ENCODE data around the gene FGFR2. TPM values are rescaled to one million over a fixed set of nuclear protein-coding genes. Genes with fewer than 3 reads are reported as not detected.

FGFR2 gene
- total RNA-seq, 1 donor from 2014 or later = not detected

DNA sequence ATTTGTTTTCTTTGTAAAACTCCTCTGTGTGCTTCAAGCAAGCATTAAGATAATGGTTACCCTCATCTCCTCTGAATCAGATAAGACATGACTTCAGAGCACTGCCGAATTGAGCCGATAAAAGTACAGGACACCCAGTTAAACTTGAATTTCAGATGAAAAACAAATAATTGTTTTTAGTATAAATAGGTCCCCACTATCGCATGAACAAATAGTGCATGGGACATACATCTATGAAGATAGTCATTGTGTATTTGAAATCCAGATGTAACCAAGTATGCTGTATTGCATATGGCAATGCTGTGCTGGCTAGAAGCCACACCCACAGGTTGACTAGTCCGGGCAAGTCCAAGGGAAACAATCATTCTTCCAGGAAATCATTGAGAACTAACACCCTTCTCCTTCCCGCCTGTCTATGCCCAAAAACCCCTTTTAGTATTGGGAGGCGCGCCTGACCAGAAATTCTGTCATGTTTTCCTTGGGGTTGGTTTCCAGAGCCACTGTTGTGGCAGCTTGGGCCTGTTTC is 12.6 kb upstream of the FGFR2 start:
- no peak for DNase-seq (ENCODE audit: low read depth in 2 of 2)

DNA sequence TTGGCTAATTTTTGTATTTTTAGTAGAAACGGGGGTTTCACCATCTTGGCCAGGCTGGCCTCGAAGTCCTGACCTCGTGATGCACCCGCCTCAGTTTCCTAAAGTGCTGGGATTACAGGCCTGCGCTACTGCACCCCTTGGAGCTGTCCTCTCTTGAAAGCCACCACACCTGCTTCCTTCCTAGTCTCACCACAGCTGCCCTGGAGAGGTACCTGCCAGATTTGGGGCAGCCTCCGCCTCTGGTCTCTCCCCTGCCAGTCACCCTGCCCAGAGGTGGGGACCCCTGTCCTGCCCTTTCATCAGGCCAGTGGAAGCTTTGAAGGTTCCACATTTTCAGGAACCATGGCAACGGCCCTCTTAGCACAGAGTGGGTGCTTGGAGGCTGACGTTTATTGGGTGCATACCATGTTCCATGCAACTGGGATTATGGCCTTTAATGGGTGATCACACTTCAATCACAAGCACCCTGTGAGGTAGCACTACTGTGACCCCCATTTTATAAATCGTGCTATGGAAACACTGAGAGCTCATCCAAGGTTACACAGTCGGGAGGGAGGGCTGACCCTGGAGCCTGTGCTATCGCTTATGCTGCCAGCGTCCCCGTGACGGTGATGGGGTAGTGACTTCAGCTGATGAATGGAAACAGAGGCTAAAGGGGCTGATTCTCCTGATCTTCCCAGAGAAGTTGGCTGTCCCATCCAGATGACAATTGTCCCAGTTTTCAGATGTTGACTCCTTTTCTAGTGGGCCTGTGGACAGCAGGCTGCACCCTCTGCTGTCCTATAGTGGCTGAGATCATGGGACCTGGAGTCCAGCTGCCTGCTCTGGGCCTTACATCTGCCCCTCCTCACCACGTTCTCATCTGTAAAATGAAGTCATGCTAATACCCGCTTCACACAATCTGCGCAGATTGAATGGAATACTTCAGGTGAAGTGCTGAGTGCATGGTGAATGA is 11.5 kb upstream of the FGFR2 start:
- no peak for DNase-seq (ENCODE audit: low read depth in 2 of 2)

DNA sequence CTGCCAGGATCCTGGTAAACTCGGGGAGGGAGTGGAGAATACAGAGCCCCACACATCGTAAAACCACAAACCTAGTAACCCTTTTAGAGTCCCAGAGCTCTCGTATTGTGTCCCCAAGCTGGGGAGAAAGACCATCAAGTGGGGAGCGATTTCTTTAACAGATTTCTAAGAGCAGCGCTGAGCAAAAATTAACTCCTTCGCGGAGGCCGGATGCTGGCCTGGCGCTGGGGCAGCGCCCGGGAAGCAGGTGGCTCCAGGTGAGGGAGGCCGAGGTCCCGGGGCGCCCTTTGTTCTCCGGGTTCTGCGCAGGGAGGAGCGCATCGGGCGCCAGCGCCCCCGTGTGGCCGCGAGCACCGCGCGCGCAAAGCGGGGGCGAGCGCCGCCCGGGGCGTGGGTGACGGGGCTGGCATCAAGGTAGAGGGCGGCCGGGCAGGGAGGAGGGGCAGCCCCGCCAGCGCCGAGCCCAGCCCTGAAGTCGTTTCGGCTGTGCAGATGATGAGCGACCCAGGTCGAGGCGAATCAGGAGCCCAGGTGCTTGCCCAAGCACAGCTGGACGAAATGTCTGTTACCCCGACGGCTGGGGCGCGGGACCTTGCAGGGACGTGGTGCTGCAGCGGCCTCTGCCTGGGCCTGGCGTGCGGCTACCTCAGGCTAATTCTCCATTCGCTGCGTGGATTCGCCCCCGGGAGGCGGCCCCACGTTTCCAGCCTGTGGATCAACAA is 10.4 kb upstream of the FGFR2 start:
- peak; percentile 16 to 28 for DNase-seq (ENCODE audit: low read depth in 2 of 2)

DNA sequence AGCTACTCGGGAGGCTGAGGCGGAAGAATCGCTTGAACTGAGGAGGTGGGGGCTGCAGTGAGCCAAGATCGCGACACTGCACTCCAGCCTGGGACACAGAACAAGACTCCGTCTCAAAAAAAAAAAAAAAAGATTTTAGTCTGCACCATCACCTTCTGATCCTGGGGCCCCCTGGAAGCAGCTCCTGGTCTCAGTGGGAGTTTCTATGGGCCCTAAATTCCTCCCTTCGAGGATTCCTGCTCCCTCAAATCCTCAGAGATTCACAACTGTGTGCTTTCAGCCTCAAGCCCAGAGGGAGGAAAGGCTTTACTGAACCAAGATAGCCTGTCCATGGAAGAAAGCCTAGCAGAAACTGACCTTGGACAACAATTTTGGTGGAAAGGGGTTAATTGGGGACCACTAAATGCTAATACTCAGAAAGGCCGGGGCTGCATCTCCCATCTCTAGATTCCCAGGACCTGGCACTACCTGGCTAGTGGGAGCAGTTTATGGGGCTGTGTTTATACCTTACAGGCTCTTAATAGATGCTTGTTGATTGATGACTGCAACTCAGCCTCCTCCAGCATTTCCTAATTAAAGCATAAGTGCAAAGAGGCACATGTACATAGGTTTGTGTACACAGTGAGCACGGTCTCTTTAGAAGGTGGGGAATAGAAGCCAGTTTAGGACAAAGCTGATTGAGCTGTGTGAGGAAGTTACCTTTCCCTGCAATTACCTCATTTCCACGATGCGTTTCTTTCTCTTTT is 9.2 kb upstream of the FGFR2 start:
- no peak for DNase-seq (ENCODE audit: low read depth in 2 of 2)

DNA sequence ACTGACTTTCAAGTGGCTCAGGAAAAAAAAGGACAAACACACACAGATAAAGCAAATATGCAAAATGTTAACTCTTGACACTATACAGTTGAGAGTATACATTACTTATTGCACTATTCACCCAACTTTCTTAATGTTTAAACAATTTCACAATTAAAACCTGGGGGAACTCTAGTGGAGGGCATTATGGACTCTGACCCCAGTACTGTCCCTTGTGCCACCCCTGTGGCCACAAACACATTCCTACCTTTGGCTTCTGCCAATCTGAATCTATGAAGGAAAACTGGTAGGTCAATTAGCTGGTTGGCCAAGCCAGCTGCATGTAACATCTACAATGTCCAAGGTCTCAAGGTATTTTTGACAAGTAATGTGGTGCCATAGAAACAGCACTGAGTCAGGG is 7.5 kb upstream of the FGFR2 start:
- DNase-seq (ENCODE audit: low read depth in 2 of 2) = no peak

DNA sequence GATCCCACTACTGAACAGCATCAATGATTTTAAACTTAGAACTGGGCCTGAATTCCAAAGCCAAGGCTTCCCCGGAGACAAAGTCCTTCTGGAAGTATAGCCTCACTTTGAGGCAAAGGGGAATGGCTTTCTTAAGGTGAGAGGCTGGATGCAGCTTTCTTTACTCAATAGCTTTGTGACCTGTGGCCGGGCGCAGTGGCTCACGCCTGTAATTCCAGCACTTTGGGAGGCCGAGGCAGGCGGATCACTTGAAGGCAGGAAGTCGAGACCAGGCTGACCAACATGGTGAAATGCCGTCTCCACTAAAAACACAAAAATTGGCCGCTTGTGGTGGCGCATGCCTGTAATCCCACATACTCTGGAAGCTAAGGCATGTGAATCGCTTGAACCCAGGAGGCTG is 3.2 kb upstream of the FGFR2 start:
- DNase-seq (ENCODE audit: low read depth in 2 of 2) = no peak

DNA sequence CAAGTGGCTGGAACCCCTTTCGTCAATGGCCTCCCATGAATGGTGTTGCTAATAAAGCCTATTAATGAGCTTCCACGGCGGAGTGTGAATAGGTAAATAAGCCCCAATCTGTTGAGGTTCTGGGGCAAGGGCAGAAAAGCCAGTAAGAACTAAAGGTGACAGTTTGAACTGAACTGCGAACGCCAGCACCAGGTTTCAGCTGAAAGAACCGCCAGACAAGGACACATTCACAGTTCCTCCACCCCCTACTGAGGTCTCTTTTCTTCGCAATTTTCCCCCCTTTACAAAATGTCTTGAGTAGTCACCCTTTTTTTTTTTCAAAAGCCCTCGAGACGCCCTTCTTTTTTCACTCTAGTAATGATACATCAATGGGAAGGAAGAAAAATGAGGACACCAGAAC is 2.4 kb upstream of the FGFR2 start:
- DNase-seq (ENCODE audit: low read depth in 2 of 2) = no peak

DNA sequence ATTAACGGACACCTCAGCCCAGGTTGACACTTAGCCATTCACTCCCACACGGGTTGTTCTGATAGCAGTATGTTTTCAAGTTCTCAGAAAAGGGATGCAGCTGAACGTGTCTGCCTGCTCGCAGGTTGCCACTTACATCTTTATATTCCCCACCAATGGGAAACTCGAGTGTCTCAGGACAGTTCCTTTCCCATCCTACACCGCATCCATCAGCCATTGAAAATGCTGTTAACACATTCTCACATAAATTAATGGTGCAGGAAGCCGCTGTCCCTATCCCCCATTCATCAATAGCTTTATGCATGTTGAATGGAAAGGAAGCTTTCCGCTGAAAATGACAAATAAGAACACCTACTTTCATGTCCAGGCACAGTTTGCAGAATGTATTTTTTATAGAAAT is 1.7 kb upstream of the FGFR2 start:
- no peak for DNase-seq (ENCODE audit: low read depth in 2 of 2)

DNA sequence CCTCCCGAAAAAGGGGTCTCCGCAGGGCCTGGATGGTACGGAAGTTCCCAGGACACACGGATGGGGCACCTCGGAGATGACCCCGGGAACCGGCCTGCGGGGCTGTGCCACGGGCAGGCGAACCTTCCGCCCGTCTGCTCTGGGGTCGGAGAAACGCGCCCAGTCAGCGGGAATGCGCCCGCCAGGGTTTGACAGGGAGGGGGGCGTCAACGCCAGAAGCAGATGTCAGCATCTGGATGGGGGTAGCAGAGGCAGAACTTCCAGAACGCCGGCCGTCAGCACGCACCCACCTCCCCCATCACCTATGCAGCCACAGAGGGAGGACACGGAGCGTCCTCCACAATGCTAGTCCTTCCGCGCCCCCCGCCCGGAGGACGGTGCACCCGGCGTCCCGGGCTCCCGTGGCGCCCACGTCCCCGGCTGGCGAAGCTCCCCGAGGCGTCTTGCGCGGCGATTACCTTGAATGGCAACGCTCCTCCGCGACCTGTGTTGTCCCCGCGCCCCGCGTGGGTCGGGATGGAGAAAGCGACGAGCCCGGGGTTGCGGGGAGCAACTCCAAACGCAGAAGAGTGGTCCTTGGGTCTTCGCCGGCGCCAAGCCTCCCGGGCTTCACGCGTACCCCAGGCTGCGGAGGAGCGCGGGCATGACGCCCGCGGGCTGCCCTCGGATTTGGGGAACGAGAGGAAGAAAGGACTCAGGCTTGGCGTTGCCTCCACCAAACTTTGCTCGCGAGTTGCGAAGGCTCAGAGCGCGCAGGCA is 561 bp downstream of the FGFR2 start:
- DNase-seq (ENCODE audit: low read depth in 2 of 2) = peak; percentile 1 to 3

DNA sequence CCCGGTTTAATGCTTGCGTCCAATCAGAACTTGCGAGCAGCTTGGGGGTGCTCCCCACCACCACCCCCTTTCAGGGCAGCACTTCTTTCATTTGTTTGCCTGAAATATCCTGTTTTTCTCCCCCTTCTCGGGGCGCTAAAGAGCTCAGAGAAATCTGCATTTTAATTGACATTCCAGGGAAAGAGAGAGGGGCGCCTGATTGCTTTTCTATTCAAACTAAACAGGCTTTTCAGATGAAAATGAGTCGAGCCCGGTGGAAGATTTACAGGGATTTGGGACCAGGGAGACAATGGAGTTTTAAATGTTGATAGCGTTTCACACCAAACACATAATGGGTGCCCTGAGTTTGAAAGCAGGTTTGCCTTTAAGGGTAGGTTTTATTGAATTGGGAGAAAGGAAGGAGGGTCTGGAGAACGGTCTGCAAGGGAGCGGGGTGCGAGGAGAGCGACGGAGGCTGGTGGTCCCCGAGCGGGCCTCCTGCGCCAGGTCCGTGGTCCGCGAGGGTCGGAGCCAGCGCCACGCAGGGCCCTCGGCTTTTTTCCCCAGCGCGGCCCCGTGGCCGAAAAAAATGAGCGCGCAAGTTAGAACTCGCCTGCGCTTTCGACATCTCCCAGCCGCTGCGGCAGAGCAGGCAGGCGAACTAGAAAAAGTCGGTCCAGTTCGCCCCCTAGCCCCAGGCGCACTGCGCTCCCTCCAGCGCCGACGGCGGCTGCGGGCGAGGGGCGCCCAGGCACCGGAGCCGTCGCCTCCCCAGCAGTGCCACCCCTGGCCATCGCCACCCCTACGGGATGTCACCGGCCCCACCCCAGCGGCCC is 1.3 kb downstream of the FGFR2 start:
- peak in 1 of 2 donors; percentile 18 for DNase-seq (ENCODE audit: low read depth in 2 of 2)

DNA sequence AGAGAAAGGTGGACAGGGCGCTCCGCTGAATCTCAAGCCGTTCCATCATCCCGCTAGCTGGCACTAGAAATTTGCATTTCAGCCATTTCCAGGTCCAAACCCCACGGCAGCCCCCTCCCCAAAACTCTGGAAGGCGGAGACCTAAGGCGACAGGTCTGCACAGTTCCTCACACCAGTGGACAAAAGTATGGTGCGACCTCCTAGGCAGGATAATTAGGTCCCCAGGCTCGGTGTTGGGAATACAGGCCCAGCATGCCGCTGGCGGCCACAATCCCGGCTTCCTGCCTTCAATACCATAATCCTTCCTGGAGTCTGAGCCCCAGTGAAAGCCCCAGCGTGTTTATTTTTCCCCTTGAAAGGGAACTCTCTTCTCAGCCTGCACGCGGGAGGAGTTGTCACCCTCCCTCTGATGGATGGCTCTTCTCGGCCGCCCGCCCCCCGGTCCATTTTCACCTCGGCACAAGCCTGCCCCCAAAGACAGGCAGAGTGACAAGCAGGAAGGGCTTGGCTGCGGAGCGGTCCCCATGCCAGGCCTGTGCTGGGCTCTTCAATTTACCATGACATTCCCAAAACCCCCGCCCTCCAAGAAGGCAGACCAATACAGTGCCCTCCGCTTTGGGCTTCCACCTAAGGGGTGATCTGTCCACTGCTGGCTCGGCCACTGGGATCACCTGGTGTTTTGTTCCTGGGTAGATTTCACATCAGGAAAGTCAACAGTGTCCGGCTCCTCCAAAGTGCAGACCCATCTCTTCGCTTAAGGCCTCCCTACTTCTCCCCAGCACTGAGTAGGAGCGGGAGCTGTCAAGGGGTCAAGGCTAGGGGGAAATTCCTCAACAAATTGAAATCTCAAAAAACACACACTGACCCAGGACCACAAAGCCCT is 2.2 kb downstream of the FGFR2 start:
- no peak for DNase-seq (ENCODE audit: low read depth in 2 of 2)

DNA sequence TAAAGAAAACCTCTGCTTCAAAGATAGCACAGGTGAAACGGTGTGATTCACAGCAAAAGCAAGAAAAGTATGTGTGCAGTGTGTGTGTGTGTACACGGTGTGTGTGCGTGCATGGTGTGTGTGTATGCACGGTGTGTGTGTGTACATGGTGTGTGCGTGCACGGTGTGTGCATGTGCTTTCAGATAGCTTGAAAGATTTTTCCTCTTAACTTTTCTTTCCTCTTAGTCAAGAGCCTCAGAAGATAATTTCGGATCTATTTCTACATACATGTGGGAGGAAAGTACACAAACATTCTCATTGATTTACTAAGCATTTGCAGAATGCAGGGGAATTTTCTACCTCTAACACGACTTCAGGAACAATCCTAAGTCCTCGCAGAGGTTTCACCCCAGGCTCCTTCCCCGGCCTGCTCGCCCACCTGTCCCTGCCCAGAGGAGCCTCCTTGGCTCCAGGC is 2.9 kb downstream of the FGFR2 start:
- DNase-seq (ENCODE audit: low read depth in 2 of 2) = no peak

DNA sequence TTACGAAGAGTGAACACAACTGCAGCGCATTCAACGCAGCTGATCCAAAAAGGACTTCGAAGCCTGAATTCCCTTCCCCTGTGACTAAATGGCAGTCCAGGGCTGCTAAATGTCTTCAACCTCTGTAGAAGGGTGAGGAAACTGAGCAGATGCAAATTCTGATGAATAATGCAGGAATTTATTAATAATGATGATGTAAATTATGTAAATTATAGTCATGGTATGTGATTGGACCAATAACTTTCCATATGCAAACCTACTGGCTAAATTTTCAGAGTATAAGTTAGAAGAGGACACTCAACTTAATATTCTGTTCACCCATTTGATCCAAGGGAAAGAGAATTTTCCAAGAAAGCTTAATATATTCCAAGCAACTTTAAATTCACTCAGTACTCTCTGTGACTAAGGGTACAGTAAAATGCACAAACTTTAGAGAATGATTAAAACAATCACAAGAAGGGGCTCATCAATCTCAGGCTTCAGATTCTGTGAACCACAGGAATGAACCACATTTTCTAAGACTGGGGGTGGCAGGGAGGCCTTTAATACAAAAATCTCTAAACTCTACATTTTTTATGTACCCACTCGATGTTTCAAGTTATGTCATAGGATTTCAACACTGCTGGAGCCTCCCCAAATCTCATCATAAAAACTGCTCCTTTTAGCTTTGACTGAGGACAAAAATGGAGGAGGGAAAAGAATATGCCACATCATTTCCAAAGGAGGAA is 3.5 kb downstream of the FGFR2 start:
- DNase-seq (ENCODE audit: low read depth in 2 of 2) = no peak

DNA sequence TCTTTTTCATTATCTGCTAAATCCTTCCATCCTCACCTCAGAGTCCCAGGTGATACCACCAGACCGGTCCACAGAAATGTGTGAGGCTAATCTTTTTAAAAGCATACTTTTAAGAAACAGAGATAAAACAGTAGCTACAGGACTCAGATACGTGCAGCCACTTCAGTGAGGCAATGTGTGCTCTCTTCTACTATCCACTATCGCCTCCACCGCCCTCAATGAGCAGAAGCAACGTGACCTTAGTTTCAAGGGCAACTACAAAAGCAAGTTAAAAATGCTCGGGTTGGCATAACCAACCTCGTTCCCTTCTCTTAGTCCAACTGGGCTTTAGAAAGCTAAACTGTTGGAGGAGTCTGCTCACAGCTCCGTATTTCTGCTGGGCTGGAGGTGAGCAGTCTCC is 4.2 kb downstream of the FGFR2 start:
- DNase-seq (ENCODE audit: low read depth in 2 of 2) = no peak

DNA sequence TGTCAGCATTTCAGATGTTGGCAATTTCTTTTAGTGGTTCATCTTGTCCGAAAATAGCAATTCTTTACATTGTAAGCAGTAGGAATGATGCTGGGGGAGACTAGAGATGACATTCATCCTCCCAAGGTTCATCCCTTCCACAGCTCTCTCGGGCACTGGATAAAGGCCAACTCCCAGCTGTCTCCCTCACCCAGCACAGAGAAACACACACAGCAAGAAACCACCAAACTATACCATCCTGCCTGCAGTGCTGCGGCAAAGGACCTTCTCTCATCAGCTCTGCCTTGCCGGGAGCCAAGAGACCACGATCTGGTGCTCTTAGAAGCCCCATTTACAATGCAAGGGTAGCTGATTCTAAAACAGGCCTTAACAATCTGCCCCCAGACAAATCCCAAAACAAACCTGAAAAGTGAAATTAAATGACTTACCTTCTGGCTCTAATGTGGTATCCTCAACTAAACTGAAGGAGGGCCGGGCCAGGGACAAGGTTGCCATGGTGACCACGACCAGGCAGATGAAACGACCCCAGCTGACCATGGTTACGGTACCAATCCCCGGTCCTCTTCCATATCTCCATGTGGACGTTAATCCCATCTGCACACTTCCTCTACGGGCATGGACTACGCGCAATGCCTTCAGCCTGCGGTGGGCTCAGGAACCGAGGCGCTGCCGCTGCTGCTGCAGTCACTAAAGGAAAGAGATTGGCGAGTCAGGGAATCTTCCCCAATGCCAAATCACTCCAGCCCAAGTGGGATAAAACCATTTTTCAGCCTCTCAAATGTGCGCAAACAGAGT is 4.8 kb downstream of the FGFR2 start:
- no peak for DNase-seq (ENCODE audit: low read depth in 2 of 2)

DNA sequence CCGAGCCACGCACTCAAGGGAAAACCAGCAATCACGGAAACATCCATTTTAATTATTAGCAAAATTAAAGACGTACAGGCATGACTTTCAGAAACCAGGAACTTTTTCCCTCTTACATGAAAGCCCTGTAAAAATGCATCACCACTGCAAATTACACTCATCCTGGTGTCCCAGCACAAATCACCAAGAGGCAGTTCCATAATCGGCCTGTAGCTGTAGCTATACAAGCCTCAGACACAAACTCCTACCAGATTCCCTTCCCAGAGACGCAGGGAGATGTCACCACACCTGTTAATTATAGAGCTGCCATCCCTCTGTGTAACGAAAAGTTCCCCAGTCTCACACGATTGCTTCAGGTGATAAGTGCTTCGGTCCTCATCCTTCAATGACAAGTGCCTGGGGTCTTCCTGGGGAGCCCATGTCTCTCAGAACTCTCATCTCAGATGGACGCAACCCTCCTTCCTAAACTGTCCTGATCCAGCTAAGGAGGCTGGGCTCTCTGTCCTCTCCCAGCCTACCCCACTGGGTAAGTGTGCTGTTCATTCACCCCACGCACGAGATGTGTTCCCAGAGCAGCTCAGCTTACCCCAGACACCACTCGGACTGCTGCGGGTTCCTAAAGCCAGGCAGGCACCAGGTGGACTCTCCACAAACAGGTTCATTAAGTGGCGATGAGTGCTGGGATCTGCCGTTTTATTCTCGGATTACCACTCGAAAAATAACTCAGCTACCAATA is 5.9 kb downstream of the FGFR2 start:
- DNase-seq (ENCODE audit: low read depth in 2 of 2) = no peak

DNA sequence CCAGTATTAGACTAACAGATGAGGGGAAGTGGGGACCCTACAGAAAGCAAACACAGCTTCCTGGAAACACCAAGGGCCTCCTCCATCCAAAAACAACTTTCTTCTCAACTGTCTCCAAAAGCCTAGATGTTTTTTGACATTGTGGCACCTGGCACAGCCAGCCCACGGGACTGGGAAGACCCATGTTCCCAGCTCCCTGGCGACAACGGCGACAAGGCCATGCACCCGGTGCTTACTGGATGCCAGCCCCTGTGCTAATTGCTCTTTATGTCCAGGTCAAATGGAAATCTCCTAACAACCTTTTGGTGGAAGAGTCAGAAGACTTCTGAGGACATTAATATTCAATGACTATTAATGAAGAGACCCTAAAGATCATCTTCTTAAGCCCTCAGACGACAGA is 7.1 kb downstream of the FGFR2 start:
- no peak for DNase-seq (ENCODE audit: low read depth in 2 of 2)
